Kidney glomerular epithelial cell (primary cell): Measurements from ENCODE around the gene TBXA2R.

Experiments used
- DNase-seq: peaks from one replicate; lab custom pipeline; 2025; lab: John Stamatoyannopoulos, UW

Gene TBXA2R

GRCh38 chr19:3551792-3552095 lies 54.9 kb downstream of the TBXA2R start:
- no peak for DNase-seq

DNA sequence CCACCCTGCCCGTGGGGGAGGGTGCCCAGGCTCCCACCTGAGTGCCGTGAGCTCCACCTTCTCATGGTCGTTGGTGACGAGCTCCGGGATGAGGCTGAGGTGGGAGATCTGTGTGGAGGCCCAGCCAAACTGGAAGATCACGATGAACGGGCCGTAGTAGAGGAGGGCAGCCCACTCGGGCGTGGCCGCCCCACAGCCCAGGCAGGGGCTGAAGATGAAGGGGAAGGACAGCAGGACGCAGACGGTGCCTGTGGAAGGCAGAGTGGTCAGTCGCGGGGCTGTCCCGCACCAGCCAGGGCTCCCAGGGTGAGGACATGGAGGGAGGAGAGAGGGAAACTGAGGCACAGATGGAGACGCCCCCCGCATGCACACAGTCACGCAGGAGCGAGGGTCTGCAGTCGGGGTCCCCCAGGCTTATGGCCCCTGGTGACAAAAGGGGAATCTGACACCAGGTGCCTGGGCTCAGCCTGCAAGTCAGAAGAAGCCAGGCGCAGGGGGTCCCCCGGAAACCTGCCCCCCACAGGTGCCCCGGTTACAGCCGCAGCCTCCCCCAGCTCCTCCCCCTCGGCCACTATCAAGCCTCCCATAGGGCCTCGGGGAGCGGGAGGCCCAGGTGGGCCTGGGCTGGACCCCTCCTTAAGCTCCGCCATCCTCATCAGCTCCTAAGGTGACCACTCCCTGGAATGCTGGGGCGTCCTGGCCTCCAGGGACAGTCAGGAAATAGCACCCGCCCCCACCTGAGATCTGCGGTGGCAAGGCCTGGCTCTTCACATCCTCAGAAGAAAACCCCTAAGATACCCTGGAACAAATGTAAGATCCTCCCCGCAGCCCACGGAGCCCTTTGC lies 55.5 kb downstream of the TBXA2R start:
- DNase-seq, result no peak

DNA sequence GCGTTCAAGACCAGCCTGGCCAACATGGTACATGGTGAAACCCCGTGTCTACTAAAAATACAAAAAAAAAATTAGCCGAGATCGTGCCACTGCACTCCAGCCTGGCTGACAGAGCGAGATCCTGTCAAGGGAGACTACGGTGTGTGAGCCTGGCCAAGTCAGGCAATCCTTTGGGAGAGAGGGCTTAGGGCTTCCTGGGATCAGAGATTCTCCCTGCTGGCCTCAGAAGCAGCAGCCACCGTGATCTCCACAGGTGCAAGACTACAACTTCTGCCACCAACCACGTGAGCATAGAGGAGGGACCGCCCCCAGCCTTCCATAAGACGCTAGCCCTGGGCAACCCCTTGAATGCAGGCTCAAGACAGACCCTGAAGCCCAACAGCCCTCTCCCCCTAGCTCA lies 56.9 kb downstream of the TBXA2R start:
- DNase-seq, result no peak

GRCh38 chr19:3548606-3549005 lies 58.1 kb downstream of the TBXA2R start:
- DNase-seq, result no peak

DNA sequence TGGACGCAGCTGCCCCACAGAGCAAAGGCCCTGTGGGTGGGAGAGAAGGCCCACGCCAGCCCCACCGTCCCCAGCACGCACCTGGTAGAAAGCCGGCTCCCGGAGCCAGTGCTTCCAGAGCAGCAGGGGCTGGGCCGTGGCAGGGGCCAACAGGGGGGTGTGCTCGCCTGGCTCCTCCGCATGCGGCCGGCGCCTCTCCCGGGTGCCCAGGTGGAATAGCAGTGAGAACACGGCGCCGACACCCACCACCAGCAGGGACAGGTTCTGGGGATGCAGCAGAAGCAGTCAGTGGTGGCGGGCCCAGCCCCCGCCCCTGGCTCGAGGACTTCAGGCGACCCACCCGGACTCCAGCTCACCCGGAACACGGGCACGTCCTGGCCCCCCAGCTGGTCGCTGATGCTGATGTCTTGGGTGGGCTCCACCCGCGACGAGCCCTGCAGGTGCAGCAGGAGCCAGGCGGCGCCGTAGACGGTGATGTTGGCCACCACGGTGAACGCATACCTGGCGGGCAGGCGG lies 58.9 kb downstream of the TBXA2R start:
- no peak for DNase-seq

GRCh38 chr19:3547301-3547731 lies 59.4 kb downstream of the TBXA2R start:
- no peak for DNase-seq

DNA sequence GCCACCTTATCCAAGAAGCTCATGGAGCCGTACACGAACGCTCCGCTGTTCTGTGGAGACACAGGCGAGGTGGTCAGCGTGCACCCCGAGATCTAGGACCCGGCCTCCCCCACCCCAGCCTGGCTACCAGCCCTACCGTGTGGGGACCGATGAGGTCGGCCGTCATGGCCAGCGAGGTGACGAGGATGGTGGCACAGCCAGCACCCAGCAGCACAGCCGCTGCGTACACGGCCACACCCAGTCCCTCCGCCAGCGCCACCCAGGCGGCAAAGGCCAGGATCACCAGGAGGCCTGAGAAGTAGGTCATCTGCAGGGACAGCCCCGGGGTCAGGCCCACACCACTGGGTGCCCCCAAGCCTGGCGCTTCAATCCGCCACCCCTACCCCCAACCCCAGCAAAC lies 60.6 kb downstream of the TBXA2R start:
- no peak for DNase-seq

GRCh38 chr19:3545669-3546034 lies 61.0 kb downstream of the TBXA2R start:
- no peak for DNase-seq

GRCh38 chr19:3544742-3545668 lies 61.7 kb downstream of the TBXA2R start:
- DNase-seq, result peak; percentile 9
